Gastroesophageal sphincter (tissue), 4 donors: ENCODE results near the gene IL36G. TPM values are rescaled to one million over a fixed set of nuclear protein-coding genes. Genes with fewer than 3 reads are reported as not detected.

Experiments
- ATAC-seq: fragments of 150-250 bp; one replicate; pipeline ENCODE4 v1.9.1; 2016; ENCODE audit warnings: mild to moderate bottlenecking, moderate library complexity
- H3K27ac ChIP-seq, 4 donors: fragments of 200-600 bp; sonication (generic) in 3 of 4; 1 replicate in 3 of 4; 2 replicates in 1 of 4; pipeline ENCODE4 v1.5.1; 2016 to 2019
- H3K27me3 ChIP-seq: fragments of 200-600 bp; sonication (generic); one replicate; pipeline ENCODE4 v1.5.1; 2019
- H3K36me3 ChIP-seq, 2 donors: fragments of 200-600 bp; sonication (generic); one replicate each; pipeline ENCODE4 v1.5.1; 2019; ENCODE audit warnings: control low read depth in 1 of 2
- H3K4me1 ChIP-seq, 3 donors: fragments of 200-600 bp; sonication (generic); 1 replicate in 2 of 3; 2 replicates in 1 of 3; pipeline ENCODE4 v1.5.1; 2016 to 2019; ENCODE audit warnings: control low read depth in 2 of 3
- H3K4me3 ChIP-seq, 2 donors: fragments of 200-600 bp; sonication (generic); one replicate each; pipeline ENCODE4 v1.5.1; 2019; ENCODE audit warnings: mild to moderate bottlenecking in 1 of 2, moderate library complexity in 1 of 2
- H3K9me3 ChIP-seq, 3 donors: fragments of 200-600 bp; sonication (generic); one replicate each; pipeline ENCODE4 v1.5.1; 2017 to 2019; ENCODE audit warnings: control low read depth in 2 of 3
- EP300 ChIP-seq: sonication (generic); formaldehyde crosslinking; IDR thresholded peaks from one replicate; pipeline ENCODE4 v1.6.1; 2017; ENCODE audit warnings: antibody characterized with exemption, mild to moderate bottlenecking
- POLR2A ChIP-seq, 2 donors: fragments of 450-650 bp; IDR thresholded peaks; one replicate each; pipeline ENCODE4 v1.6.1; 2017; ENCODE audit warnings: antibody characterized with exemption in 2 of 2, mild to moderate bottlenecking in 2 of 2, moderate library complexity in 1 of 2
- POLR2AphosphoS5 ChIP-seq: sonication (generic); formaldehyde crosslinking; IDR thresholded peaks from one replicate; pipeline ENCODE4 v1.6.1; 2017; ENCODE audit warnings: antibody characterized with exemption
- WGBS, 2 donors: methylation state at CpG; one replicate each; pipeline ENCODE4 v1.1.5; 2018; ENCODE audit warnings: low coverage in 1 of 2; 5-methylcytosine and 5-hydroxymethylcytosine counted together
- total RNA-seq, 4 donors: library from RNA; depleted of rRNA; stranded (reverse); fragments of >200 nt; gene quantifications; one replicate each; pipeline ENCODE4 v1.1.0, GENCODE V29; 2016
- TF ChIP-seq, protein P1 (sequence below), 4 experiments: fragments of 200-600 bp in 2 of 4; fragments of 450-650 bp in 2 of 4; sonication (generic) in 1 of 4; IDR thresholded peaks; one replicate each; pipeline ENCODE4 v1.5.1; 2017 to 2019; ENCODE audit warnings: antibody characterized with exemption in 4 of 4, mild to moderate bottlenecking in 2 of 4, moderate library complexity in 2 of 4

The IL36G gene
- total RNA-seq, 4 donors from 2014 or later = 0.78 to 1.8 TPM; not detected in 2

DNA sequence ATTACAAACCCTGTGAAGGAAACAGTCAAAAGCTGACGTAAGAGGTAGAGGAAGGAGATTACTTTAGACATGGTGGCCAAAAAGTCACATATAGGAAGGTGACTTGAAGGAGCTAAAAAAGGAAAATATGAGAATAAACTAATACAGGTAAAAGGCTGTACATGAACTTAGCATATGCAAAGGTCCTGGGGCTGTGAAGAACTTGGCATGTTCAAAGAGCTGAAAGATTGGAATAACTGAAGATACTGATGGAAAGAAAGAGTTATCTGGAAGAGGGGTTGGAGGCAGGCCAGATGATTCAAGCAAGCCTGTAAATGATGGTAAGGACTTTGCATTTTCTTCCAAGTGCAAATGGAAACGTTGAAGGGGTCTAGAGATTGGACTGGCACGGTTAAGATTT is 40.7 kb downstream of the IL36G start:
- Histone ChIP-seq H3K36me3 (no peaks in the 10 kb centered on the region), H3K9me3 (no peaks in the 10 kb centered on the region), H3K27ac (no peak overlapping the region), H3K27me3 (peaks cover 42% of the 10 kb centered on the region), H3K4me1 (no peaks in the 10 kb centered on the region), H3K4me3 (no peak overlapping the region)
- no peak for ATAC-seq
- TF ChIP-seq, protein P1, sequence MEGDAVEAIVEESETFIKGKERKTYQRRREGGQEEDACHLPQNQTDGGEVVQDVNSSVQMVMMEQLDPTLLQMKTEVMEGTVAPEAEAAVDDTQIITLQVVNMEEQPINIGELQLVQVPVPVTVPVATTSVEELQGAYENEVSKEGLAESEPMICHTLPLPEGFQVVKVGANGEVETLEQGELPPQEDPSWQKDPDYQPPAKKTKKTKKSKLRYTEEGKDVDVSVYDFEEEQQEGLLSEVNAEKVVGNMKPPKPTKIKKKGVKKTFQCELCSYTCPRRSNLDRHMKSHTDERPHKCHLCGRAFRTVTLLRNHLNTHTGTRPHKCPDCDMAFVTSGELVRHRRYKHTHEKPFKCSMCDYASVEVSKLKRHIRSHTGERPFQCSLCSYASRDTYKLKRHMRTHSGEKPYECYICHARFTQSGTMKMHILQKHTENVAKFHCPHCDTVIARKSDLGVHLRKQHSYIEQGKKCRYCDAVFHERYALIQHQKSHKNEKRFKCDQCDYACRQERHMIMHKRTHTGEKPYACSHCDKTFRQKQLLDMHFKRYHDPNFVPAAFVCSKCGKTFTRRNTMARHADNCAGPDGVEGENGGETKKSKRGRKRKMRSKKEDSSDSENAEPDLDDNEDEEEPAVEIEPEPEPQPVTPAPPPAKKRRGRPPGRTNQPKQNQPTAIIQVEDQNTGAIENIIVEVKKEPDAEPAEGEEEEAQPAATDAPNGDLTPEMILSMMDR (IDR thresholded peaks at IDR 0.05) = no peak
- no peak for TF ChIP-seq POLR2AphosphoS5
- TF ChIP-seq POLR2A (IDR thresholded peaks at IDR 0.05) = no peak
- TF ChIP-seq EP300 = no peak
- 70 to 78% methylated on average over 2 to 3 of the region's 3 CpGs for WGBS, 2 donors

- H3K36me3 ChIP-seq = no peaks in the 10 kb centered on the region
- H3K27me3 ChIP-seq = peaks cover 50% of the 10 kb centered on the region
- no peak for TF ChIP-seq POLR2AphosphoS5
- 55 to 66% methylated on average over 4 of the region's 4 CpGs for WGBS, 2 donors
- H3K9me3 ChIP-seq = no peaks in the 10 kb centered on the region
- H3K27ac ChIP-seq = no peak overlapping the region
- H3K4me1 ChIP-seq = no peaks in the 10 kb centered on the region
- no peak overlapping the region for H3K4me3 ChIP-seq
- no peak for ATAC-seq
These were observed 43.5 kb downstream of the IL36G start for GRCh38 chr2:113021312-113021711.

DNA sequence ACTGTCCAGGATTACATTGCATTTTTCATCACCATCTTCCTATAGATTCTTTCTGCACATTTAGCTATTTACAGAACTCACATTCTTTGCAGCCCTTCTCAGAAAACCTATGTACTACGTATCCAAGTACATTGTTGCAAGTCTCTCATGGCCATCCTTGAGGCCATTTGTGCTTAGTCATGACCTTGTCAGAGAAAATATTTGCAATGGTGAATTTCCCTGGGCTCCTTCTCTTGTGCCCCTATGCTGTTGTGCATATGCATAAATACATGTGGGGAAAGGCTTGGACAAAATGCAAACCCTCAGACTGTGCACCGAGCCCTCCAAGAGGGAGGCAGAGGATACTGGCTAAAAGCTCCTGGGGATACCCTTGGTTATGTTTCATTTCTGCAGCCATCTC is 47.0 kb downstream of the IL36G start:
- H3K4me3 ChIP-seq = no peak overlapping the region
- peaks cover 57% of the 10 kb centered on the region for H3K27me3 ChIP-seq
- no peaks in the 10 kb centered on the region for H3K36me3 ChIP-seq
- 83 to 88% methylated on average over 1 to 2 of the region's 2 CpGs for WGBS, 2 donors
- H3K27ac ChIP-seq = no peak overlapping the region
- no peak for ATAC-seq
- H3K9me3 ChIP-seq = no peaks in the 10 kb centered on the region
- TF ChIP-seq, protein P1 (IDR thresholded peaks at IDR 0.05) = no peak
- TF ChIP-seq POLR2AphosphoS5 (no peak), POLR2A (IDR thresholded peaks at IDR 0.05) (no peak), EP300 (no peak)
- no peaks in the 10 kb centered on the region for H3K4me1 ChIP-seq

DNA sequence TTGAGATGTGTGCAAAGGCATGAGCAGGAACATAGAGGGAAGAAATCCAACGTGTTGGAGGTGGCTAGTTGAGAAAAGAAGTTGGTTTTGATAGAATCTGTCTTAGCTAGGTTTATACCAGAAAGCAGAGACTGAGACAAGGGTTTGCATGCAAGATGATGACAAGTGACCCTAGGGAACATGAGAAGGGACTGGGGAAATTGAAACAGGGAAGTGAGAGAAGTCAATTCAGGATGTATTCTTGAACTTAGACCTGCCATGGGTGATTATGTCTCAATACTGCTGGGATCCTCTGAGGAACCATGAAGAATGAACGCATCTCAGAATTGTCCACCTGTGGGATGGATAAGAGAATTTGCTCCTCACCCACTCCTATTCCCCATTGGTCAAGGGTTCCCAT is 47.9 kb downstream of the IL36G start:
- TF ChIP-seq POLR2A (IDR thresholded peaks at IDR 0.05) (no peak), POLR2AphosphoS5 (no peak), EP300 (no peak)
- TF ChIP-seq, protein P1 (IDR thresholded peaks at IDR 0.05) = no peak
- ATAC-seq = no peak
- H3K27ac ChIP-seq = no peak overlapping the region
- H3K4me1 ChIP-seq = no peaks in the 10 kb centered on the region
- peaks cover 67% of the 10 kb centered on the region for H3K27me3 ChIP-seq
- no peaks in the 10 kb centered on the region for H3K9me3 ChIP-seq
- H3K36me3 ChIP-seq = no peaks in the 10 kb centered on the region
- no peak overlapping the region for H3K4me3 ChIP-seq
- 56 to 69% methylated on average over 2 of the region's 2 CpGs for WGBS, 2 donors

DNA sequence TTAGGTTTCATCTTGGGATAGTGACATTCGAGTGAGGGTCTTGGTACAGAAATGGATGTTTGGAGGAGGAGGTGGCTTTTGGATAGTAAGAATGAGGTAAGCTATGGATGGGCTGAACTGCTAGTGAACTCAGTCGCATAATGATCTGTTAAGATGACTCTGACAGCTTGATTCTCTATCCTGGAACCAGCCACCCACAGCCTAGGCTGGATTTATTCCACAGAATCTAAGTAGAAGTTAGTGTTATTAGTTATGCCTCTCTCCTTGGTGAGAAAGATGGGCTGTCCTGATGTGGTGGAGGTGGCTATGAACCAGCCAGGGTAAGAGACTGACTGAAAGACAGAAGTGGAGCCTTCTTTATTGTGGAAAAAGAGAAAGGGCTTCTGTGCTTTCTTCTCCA is 49.9 kb downstream of the IL36G start:
- no peaks in the 10 kb centered on the region for H3K4me1 ChIP-seq
- H3K27me3 ChIP-seq = peaks cover 59% of the 10 kb centered on the region
- no peak overlapping the region for H3K27ac ChIP-seq
- H3K4me3 ChIP-seq = no peak overlapping the region
- H3K36me3 ChIP-seq = no peaks in the 10 kb centered on the region
- WGBS, 2 donors = 39 to 76% methylated on average over 2 of the region's 2 CpGs
- TF ChIP-seq POLR2AphosphoS5 (no peak), POLR2A (IDR thresholded peaks at IDR 0.05) (no peak)
- no peaks in the 10 kb centered on the region for H3K9me3 ChIP-seq
- ATAC-seq = no peak

DNA sequence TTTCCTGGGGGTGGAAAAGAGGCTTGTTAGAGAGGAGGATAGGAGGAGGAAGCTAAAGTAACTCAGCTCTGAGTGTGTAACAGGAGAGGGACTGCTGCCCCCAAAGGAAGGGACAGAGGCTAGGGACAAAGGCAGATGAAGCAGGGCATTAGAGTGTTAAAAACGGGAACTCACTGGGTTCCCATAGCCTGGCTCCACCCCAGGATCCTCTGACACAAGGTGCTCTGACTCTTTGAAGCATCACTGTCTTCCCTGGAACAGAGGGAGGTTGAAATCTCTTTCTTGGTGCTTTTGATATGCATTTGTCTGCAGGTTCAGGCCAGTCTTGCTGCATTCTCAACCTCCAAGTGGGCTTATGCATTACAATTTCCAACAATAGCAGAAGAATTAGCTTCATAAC is 50.3 kb downstream of the IL36G start:
- Histone ChIP-seq H3K4me1 (no peaks in the 10 kb centered on the region), H3K27ac (no peak overlapping the region), H3K36me3 (no peaks in the 10 kb centered on the region), H3K4me3 (no peak overlapping the region), H3K9me3 (no peaks in the 10 kb centered on the region), H3K27me3 (peaks cover 57% of the 10 kb centered on the region)
- no peak for TF ChIP-seq POLR2AphosphoS5
- TF ChIP-seq EP300 = no peak
- TF ChIP-seq, protein P1 (IDR thresholded peaks at IDR 0.05) = no peak
- TF ChIP-seq POLR2A (IDR thresholded peaks at IDR 0.05) = no peak
- WGBS, 2 donors = 9 to 29% methylated on average over 1 of the region's 1 CpG
- no peak for ATAC-seq
